HepG2 (cell line): ENCODE results near the gene FAM20A. TPM values are rescaled to one million over a fixed set of nuclear protein-coding genes. Genes with fewer than 3 reads are reported as not detected.
A peak's percentile ranks its signal among the peaks of the same experiment; 100 is the strongest.

Experiments used
- CREB1 ChIP-seq, 2 experiments: fragments of 450-650 bp in 1 of 2; IDR thresholded peaks; 2 replicates each; pipeline ENCODE4 v1.6.1; 2016 to 2017; ENCODE audit warnings: control low read depth in 1 of 2, mild to moderate bottlenecking in 1 of 2, missing compliant biosample characterization in 1 of 2, missing genetic modification characterization in 1 of 2
- EP300 ChIP-seq, 3 experiments: sonication (generic) in 1 of 3; formaldehyde crosslinking in 1 of 3; IDR thresholded peaks; 2 replicates each; pipeline versions ENCODE4 v1.5.1 to v1.6.1; 2011 to 2020; ENCODE audit warnings: low read depth in 2 of 3, low read length in 2 of 3, borderline replicate concordance in 1 of 3, improper control_type of control experiment in 1 of 3, mild to moderate bottlenecking in 1 of 3, missing genetic modification reagents in 1 of 3, moderate library complexity in 1 of 3
- HIVEP1 ChIP-seq: sonication (generic); formaldehyde crosslinking; IDR thresholded peaks from 2 replicates; pipeline ENCODE4 v1.4.0; 2020; ENCODE audit warnings: mild to moderate bottlenecking, missing genetic modification reagents
- KLF6 ChIP-seq: IDR thresholded peaks from 2 replicates; pipeline ENCODE4 v1.8.0; 2016; ENCODE audit warnings: missing biosample characterization, missing genetic modification reagents
- MAFF ChIP-seq: IDR thresholded peaks from 2 replicates; pipeline ENCODE4 v1.6.1; 2011; ENCODE audit warnings: low read depth, low read length, improper control_type of control experiment
- NFKB2 ChIP-seq: sonication (generic); formaldehyde crosslinking; IDR thresholded peaks from 2 replicates; pipeline ENCODE4 v1.4.0; 2020; ENCODE audit warnings: missing genetic modification reagents, borderline replicate concordance
- PHF20 ChIP-seq: sonication (generic); formaldehyde crosslinking; IDR thresholded peaks from 2 replicates; pipeline ENCODE4 v1.5.0; 2020; ENCODE audit warnings: mild to moderate bottlenecking, missing genetic modification reagents
- POLR2A ChIP-seq, 2 experiments: IDR thresholded peaks; 2 replicates each; pipeline ENCODE4 v1.6.1; 2011; ENCODE audit warnings: low read depth in 2 of 2, low read length in 2 of 2, mild to moderate bottlenecking in 1 of 2, moderate library complexity in 1 of 2; ENCODE audit not compliant: insufficient read depth in 1 of 2
- REL ChIP-seq: sonication (generic); formaldehyde crosslinking; conservative IDR thresholded peaks from 2 replicates; pipeline ENCODE4 v1.8.0; 2022; ENCODE audit warnings: mild to moderate bottlenecking, missing genetic modification reagents, moderate library complexity
- SNRNP70 ChIP-seq: fragments of 200-400 bp; formaldehyde crosslinking; IDR thresholded peaks from 2 replicates; pipeline ENCODE4 v1.6.1; 2017; ENCODE audit warnings: mild to moderate bottlenecking, low read depth, low read length, moderate library complexity
- SOX6 ChIP-seq, 2 experiments: fragments of 450-650 bp in 1 of 2; sonication (generic) in 1 of 2; formaldehyde crosslinking in 1 of 2; IDR thresholded peaks; 2 replicates each; pipeline versions ENCODE4 v1.4.0 to v1.6.1; 2017 to 2020; ENCODE audit warnings: antibody characterized with exemption in 1 of 2, mild to moderate bottlenecking in 1 of 2, missing genetic modification reagents in 1 of 2
- TAF15 ChIP-seq: fragments of 200-400 bp; formaldehyde crosslinking; IDR thresholded peaks from one replicate; pipeline ENCODE4 v1.6.1; 2018; ENCODE audit warnings: mild to moderate bottlenecking, low read depth, low read length; ENCODE audit not compliant: poor library complexity, severe bottlenecking
- ZBTB42 ChIP-seq: sonication (generic); formaldehyde crosslinking; IDR thresholded peaks from 2 replicates; pipeline ENCODE4 v1.5.0; 2020; ENCODE audit warnings: mild to moderate bottlenecking, missing genetic modification reagents
- ZEB1 ChIP-seq: IDR thresholded peaks from 2 replicates; pipeline ENCODE4 v1.6.1; 2012; ENCODE audit warnings: mild to moderate bottlenecking, low read depth, inconsistent platforms; ENCODE audit not compliant: insufficient replicate concordance
- ZFP1 ChIP-seq: IDR thresholded peaks from 2 replicates; pipeline ENCODE4 v1.6.1; 2016
- ZNF367 ChIP-seq: sonication (generic); formaldehyde crosslinking; IDR thresholded peaks from 2 replicates; pipeline ENCODE4 v1.4.0; 2020; ENCODE audit warnings: missing genetic modification reagents, borderline replicate concordance
- ZNF503 ChIP-seq: sonication (generic); formaldehyde crosslinking; IDR thresholded peaks from 2 replicates; pipeline ENCODE4 v1.4.0; 2020; ENCODE audit warnings: missing genetic modification reagents
- ZNF605 ChIP-seq: sonication (generic); formaldehyde crosslinking; IDR thresholded peaks from 2 replicates; pipeline ENCODE4 v1.8.0; 2022; ENCODE audit warnings: mild to moderate bottlenecking, missing genetic modification reagents
- ZNF747 ChIP-seq: sonication (generic); formaldehyde crosslinking; IDR thresholded peaks from 2 replicates; pipeline ENCODE4 v1.8.1; 2023; ENCODE audit warnings: missing genetic modification reagents, mild to moderate bottlenecking, borderline replicate concordance
- ZSCAN12 ChIP-seq: sonication (generic); formaldehyde crosslinking; IDR thresholded peaks from 2 replicates; pipeline ENCODE4 v1.9.0; 2021; ENCODE audit warnings: mild to moderate bottlenecking, missing genetic modification reagents
- polyA plus RNA-seq, 8 experiments: library from polyadenylated mRNA; depleted of rRNA in 3 of 8; stranded (reverse) in 7 of 8; unstranded in 1 of 8; fragments of >200 nt; fragmentation: Illumina TruSeq in 4 of 8; extraction: Trizol in 4 of 8; gene quantifications; 2 replicates each; pipeline versions ENCODE4 v1.2.1 to v1.2.3, GENCODE V29; 2011 to 2016; ENCODE audit warnings: low read depth in 4 of 8, missing spikeins in 1 of 8, mixed read lengths in 1 of 8; ENCODE audit not compliant: insufficient read depth in 1 of 8
- total RNA-seq, 5 experiments: library from RNA; depleted of rRNA; stranded (reverse); fragments of >200 nt; fragmentation: Illumina TruSeq; extraction: Trizol; gene quantifications; 2 replicates each; pipeline ENCODE4 v1.2.3, GENCODE V29; 2016; ENCODE audit warnings: low read depth in 1 of 5
- TF ChIP-seq, protein P1 (sequence below): sonication (generic); formaldehyde crosslinking; IDR thresholded peaks from 2 replicates; pipeline ENCODE4 v1.8.0; 2022; ENCODE audit warnings: mild to moderate bottlenecking, missing genetic modification reagents, moderate library complexity
- TF ChIP-seq, protein P2 (sequence below): sonication (generic); formaldehyde crosslinking; IDR thresholded peaks from 2 replicates; pipeline ENCODE4 v1.5.0; 2020; ENCODE audit warnings: mild to moderate bottlenecking, missing genetic modification reagents

FAM20A gene
- total and polyA plus RNA-seq, 2 of the 13 experiments (the other 11 are each of a cell fraction or from before 2014, with no cell fraction given) = 9.3 to 20.7 TPM

- TF ChIP-seq HIVEP1 (CRISPR knock-in tag) (no peak), ZSCAN12 (CRISPR knock-in tag) (no peak), SOX6 (IDR thresholded peaks at IDR 0.05) (no peak), SOX6 (CRISPR knock-in tag; IDR thresholded peaks at IDR 0.05) (peak; percentile 97), POLR2A (IDR thresholded peaks at IDR 0.05; ENCODE audit: insufficient read depth in 1 of 2, low read depth in 2 of 2, low read length in 2 of 2) (no peak), ZBTB42 (CRISPR knock-in tag) (no peak), ZNF747 (no peak), ZFP1 (no peak), MAFF (peak; percentile 55; the same call in 1 of the 2 replicates), ZNF605 (CRISPR knock-in tag) (no peak), CREB1 (IDR thresholded peaks at IDR 0.05) (no peak), CREB1 (CRISPR knock-in tag; IDR thresholded peaks at IDR 0.05) (peak; percentile 69), EP300 (IDR thresholded peaks at IDR 0.05; ENCODE audit: low read depth in 2 of 2, low read length in 2 of 2) (peak in 1 of 2 experiments; percentile 90; a peak in 2 of 4 replicates), EP300 (CRISPR knock-in tag; IDR thresholded peaks at IDR 0.05; ENCODE audit: borderline replicate concordance) (peak; percentile 89), ZEB1 (no peak), TAF15 (no peak), SNRNP70 (no peak), PHF20 (CRISPR knock-in tag) (no peak), ZNF503 (peak; percentile 60; the same call in 1 of the 2 replicates), ZNF367 (CRISPR knock-in tag) (no peak), KLF6 (peak; percentile 83; the same call in 1 of the 2 replicates), REL (CRISPR knock-in tag) (no peak), NFKB2 (CRISPR knock-in tag) (no peak)
- TF ChIP-seq, protein P1, sequence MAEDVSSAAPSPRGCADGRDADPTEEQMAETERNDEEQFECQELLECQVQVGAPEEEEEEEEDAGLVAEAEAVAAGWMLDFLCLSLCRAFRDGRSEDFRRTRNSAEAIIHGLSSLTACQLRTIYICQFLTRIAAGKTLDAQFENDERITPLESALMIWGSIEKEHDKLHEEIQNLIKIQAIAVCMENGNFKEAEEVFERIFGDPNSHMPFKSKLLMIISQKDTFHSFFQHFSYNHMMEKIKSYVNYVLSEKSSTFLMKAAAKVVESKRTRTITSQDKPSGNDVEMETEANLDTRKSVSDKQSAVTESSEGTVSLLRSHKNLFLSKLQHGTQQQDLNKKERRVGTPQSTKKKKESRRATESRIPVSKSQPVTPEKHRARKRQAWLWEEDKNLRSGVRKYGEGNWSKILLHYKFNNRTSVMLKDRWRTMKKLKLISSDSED (CRISPR knock-in tag) = no peak
- TF ChIP-seq, protein P2, sequence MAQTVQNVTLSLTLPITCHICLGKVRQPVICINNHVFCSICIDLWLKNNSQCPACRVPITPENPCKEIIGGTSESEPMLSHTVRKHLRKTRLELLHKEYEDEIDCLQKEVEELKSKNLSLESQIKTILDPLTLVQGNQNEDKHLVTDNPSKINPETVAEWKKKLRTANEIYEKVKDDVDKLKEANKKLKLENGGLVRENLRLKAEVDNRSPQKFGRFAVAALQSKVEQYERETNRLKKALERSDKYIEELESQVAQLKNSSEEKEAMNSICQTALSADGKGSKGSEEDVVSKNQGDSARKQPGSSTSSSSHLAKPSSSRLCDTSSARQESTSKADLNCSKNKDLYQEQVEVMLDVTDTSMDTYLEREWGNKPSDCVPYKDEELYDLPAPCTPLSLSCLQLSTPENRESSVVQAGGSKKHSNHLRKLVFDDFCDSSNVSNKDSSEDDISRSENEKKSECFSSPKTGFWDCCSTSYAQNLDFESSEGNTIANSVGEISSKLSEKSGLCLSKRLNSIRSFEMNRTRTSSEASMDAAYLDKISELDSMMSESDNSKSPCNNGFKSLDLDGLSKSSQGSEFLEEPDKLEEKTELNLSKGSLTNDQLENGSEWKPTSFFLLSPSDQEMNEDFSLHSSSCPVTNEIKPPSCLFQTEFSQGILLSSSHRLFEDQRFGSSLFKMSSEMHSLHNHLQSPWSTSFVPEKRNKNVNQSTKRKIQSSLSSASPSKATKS (CRISPR knock-in tag) = no peak
Measured at GRCh38 chr17:68580236-68580770, 20.9 kb downstream of the FAM20A start (continued).
